Measurements from ENCODE around the gene SLC25A21.

DNA sequence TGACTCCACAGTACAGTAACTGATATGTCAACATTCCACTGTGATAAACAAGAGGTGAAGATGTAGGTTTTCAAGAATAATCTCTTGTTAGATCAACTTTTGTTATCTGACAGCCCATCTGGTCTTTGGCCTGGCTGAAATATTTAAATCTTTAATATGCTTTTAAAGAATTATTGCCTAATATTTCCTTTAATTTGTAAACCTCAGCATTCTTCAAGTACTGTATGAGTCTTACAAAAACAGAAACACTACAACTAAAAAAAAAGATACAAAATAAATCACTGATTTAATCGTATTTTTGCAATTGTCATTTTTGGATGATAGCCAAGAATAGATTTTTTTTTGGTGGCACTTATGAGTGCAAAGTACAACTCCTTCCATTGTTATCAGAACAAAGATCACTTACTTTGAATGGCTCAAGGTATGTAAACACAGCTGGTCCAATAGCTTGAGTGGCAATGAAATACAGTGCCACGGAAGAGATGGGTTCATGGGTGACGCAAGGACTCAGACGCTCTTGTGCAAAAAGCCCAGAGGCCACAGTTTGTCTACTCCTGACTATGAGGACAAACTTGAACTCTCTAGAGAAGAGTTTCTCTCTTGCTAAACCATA is 401.3 kb downstream of the SLC25A21 start:
- TF ChIP-seq ESRRG (CRISPR knock-in tag; IDR thresholded peaks at IDR 0.05) (no peak), PPARA (CRISPR knock-in tag; IDR thresholded peaks at IDR 0.05; ENCODE audit: borderline replicate concordance) (no peak), OSR1 (CRISPR knock-in tag; IDR thresholded peaks at IDR 0.05) (no peak), ZFP3 (CRISPR knock-in tag; IDR thresholded peaks at IDR 0.05) (no peak), ZC3H10 (CRISPR knock-in tag; IDR thresholded peaks at IDR 0.05) (no peak), ARNTL (CRISPR knock-in tag; IDR thresholded peaks at IDR 0.05; ENCODE audit: borderline replicate concordance, low read depth) (no peak), ZFP30 (CRISPR knock-in tag; IDR thresholded peaks at IDR 0.05) (no peak)
- TF ChIP-seq, protein P1, sequence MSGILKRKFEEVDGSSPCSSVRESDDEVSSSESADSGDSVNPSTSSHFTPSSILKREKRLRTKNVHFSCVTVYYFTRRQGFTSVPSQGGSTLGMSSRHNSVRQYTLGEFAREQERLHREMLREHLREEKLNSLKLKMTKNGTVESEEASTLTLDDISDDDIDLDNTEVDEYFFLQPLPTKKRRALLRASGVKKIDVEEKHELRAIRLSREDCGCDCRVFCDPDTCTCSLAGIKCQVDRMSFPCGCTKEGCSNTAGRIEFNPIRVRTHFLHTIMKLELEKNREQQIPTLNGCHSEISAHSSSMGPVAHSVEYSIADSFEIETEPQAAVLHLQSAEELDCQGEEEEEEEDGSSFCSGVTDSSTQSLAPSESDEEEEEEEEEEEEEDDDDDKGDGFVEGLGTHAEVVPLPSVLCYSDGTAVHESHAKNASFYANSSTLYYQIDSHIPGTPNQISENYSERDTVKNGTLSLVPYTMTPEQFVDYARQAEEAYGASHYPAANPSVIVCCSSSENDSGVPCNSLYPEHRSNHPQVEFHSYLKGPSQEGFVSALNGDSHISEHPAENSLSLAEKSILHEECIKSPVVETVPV (CRISPR knock-in tag; IDR thresholded peaks at IDR 0.05): no peak
- TF ChIP-seq, protein P2, sequence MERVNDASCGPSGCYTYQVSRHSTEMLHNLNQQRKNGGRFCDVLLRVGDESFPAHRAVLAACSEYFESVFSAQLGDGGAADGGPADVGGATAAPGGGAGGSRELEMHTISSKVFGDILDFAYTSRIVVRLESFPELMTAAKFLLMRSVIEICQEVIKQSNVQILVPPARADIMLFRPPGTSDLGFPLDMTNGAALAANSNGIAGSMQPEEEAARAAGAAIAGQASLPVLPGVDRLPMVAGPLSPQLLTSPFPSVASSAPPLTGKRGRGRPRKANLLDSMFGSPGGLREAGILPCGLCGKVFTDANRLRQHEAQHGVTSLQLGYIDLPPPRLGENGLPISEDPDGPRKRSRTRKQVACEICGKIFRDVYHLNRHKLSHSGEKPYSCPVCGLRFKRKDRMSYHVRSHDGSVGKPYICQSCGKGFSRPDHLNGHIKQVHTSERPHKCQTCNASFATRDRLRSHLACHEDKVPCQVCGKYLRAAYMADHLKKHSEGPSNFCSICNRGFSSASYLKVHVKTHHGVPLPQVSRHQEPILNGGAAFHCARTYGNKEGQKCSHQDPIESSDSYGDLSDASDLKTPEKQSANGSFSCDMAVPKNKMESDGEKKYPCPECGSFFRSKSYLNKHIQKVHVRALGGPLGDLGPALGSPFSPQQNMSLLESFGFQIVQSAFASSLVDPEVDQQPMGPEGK (CRISPR knock-in tag; IDR thresholded peaks at IDR 0.05; ENCODE audit: borderline replicate concordance): no peak
- TF ChIP-seq, protein P3, sequence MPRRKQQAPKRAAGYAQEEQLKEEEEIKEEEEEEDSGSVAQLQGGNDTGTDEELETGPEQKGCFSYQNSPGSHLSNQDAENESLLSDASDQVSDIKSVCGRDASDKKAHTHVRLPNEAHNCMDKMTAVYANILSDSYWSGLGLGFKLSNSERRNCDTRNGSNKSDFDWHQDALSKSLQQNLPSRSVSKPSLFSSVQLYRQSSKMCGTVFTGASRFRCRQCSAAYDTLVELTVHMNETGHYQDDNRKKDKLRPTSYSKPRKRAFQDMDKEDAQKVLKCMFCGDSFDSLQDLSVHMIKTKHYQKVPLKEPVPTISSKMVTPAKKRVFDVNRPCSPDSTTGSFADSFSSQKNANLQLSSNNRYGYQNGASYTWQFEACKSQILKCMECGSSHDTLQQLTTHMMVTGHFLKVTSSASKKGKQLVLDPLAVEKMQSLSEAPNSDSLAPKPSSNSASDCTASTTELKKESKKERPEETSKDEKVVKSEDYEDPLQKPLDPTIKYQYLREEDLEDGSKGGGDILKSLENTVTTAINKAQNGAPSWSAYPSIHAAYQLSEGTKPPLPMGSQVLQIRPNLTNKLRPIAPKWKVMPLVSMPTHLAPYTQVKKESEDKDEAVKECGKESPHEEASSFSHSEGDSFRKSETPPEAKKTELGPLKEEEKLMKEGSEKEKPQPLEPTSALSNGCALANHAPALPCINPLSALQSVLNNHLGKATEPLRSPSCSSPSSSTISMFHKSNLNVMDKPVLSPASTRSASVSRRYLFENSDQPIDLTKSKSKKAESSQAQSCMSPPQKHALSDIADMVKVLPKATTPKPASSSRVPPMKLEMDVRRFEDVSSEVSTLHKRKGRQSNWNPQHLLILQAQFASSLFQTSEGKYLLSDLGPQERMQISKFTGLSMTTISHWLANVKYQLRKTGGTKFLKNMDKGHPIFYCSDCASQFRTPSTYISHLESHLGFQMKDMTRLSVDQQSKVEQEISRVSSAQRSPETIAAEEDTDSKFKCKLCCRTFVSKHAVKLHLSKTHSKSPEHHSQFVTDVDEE (CRISPR knock-in tag; IDR thresholded peaks at IDR 0.05): no peak
